Measurements from ENCODE around the gene MINDY3. TPM values are rescaled to one million over a fixed set of nuclear protein-coding genes. Genes with fewer than 3 reads are reported as not detected.

Gene MINDY3
- total RNA-seq, 1 experiment from 2014 or later, result 10.4 TPM

DNA sequence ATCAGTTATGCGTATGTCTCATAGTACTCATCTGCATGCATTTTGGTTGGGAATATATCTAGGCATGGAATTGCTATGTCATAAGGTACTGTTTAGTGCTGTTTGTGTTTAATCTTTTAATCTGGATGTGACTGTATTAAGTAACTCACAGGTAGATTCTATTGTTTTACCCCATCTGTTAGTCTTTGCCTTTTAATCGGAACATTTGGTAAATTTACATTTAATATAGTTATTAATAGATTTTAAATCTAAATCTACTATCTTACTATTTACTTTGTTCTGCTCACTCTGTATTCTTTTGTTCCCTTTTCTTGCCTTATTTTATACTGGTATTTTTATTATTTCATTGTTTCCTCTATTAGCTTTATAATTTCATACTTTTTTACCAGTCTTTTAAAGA is 130.0 kb downstream of the MINDY3 start:
- ChIA-PET CTCF (interaction anchor here (0.5 kb wide), 1 partner anchor 173 kb away, joined by 3 read pairs; no protein-coding TSS in a partner anchor), POLR2A (no interaction called here)
- no peak overlapping the region for H3K4me3 ChIP-seq (ENCODE audit: low read depth in 2 of 2, low read length in 2 of 2)
- intact Hi-C loops (cut with micrococcal nuclease; ENCODE audit: unreplicated experiment), result no loop called here
- no peak for DNase-seq (ENCODE audit: low read depth, low spot score)
- in situ Hi-C loops (cut with HindIII; ENCODE audit: low pct_unique_long_range_greater_than_20kb, low sequenced_read_pairs), result no loop called here
- no peak overlapping the region for H3K27ac ChIP-seq (ENCODE audit: low read length)
- no peaks in the 10 kb centered on the region for H3K36me3 ChIP-seq (ENCODE audit: control insufficient read depth, insufficient read depth, low read length)
- no peaks in the 10 kb centered on the region; the same call in 1 of the 2 replicates for H3K9me3 ChIP-seq (ENCODE audit: control insufficient read depth, insufficient read depth, low read depth, low read length)
- BruUV-seq (replicated peaks), result no TSS peak
- TF ChIP-seq, protein P1, sequence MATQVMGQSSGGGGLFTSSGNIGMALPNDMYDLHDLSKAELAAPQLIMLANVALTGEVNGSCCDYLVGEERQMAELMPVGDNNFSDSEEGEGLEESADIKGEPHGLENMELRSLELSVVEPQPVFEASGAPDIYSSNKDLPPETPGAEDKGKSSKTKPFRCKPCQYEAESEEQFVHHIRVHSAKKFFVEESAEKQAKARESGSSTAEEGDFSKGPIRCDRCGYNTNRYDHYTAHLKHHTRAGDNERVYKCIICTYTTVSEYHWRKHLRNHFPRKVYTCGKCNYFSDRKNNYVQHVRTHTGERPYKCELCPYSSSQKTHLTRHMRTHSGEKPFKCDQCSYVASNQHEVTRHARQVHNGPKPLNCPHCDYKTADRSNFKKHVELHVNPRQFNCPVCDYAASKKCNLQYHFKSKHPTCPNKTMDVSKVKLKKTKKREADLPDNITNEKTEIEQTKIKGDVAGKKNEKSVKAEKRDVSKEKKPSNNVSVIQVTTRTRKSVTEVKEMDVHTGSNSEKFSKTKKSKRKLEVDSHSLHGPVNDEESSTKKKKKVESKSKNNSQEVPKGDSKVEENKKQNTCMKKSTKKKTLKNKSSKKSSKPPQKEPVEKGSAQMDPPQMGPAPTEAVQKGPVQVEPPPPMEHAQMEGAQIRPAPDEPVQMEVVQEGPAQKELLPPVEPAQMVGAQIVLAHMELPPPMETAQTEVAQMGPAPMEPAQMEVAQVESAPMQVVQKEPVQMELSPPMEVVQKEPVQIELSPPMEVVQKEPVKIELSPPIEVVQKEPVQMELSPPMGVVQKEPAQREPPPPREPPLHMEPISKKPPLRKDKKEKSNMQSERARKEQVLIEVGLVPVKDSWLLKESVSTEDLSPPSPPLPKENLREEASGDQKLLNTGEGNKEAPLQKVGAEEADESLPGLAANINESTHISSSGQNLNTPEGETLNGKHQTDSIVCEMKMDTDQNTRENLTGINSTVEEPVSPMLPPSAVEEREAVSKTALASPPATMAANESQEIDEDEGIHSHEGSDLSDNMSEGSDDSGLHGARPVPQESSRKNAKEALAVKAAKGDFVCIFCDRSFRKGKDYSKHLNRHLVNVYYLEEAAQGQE (IDR thresholded peaks at IDR 0.05; ENCODE audit: insufficient read depth in 1 of 2, low read depth in 2 of 2, low read length in 1 of 2), result no peak
- TF ChIP-seq POLR2AphosphoS5 (IDR thresholded peaks at IDR 0.05; ENCODE audit: low read depth, low read length) (no peak), SIN3A (IDR thresholded peaks at IDR 0.05; ENCODE audit: borderline replicate concordance, insufficient read depth, low read depth, low read length) (no peak), TCF7L2 (IDR thresholded peaks at IDR 0.05; ENCODE audit: low read depth, low read length) (no peak)
- TF ChIP-seq, protein P2, sequence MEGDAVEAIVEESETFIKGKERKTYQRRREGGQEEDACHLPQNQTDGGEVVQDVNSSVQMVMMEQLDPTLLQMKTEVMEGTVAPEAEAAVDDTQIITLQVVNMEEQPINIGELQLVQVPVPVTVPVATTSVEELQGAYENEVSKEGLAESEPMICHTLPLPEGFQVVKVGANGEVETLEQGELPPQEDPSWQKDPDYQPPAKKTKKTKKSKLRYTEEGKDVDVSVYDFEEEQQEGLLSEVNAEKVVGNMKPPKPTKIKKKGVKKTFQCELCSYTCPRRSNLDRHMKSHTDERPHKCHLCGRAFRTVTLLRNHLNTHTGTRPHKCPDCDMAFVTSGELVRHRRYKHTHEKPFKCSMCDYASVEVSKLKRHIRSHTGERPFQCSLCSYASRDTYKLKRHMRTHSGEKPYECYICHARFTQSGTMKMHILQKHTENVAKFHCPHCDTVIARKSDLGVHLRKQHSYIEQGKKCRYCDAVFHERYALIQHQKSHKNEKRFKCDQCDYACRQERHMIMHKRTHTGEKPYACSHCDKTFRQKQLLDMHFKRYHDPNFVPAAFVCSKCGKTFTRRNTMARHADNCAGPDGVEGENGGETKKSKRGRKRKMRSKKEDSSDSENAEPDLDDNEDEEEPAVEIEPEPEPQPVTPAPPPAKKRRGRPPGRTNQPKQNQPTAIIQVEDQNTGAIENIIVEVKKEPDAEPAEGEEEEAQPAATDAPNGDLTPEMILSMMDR (IDR thresholded peaks at IDR 0.05), result no peak
- no peak for ATAC-seq
- no peaks in the 10 kb centered on the region for H3K27me3 ChIP-seq (ENCODE audit: control insufficient read depth, insufficient read depth, low read length)
- H3K4me1 ChIP-seq (ENCODE audit: control insufficient read depth, insufficient read depth, low read length), result no peaks in the 10 kb centered on the region

DNA sequence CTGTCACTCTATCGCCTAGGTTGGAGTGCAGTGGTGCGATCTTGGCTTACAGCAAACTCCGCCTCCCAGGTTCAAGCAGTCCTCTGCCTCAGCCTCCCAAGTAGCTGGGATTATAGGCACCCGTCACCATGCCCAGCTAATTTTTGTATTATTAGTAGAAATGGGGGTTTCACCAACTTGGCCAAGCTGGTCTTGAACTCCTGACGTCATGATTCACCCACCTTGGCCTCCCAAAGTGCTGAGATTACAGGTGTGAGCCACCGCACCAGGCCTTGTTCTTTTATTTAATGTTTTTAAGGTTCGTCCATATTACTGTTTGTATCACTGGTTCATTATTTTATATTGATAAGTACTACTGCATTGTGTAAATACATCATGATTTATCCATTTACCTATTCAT is 130.4 kb downstream of the MINDY3 start:
- no peak for ATAC-seq
- Histone ChIP-seq H3K27ac (ENCODE audit: low read length) (no peak overlapping the region), H3K9me3 (ENCODE audit: control insufficient read depth, insufficient read depth, low read depth, low read length) (no peaks in the 10 kb centered on the region; the same call in 1 of the 2 replicates), H3K36me3 (ENCODE audit: control insufficient read depth, insufficient read depth, low read length) (no peaks in the 10 kb centered on the region), H3K4me3 (ENCODE audit: low read depth in 2 of 2, low read length in 2 of 2) (no peak overlapping the region), H3K4me1 (ENCODE audit: control insufficient read depth, insufficient read depth, low read length) (no peaks in the 10 kb centered on the region), H3K27me3 (ENCODE audit: control insufficient read depth, insufficient read depth, low read length) (no peaks in the 10 kb centered on the region)
- DNase-seq (ENCODE audit: low read depth, low spot score), result no peak
- intact Hi-C loops (cut with micrococcal nuclease; ENCODE audit: unreplicated experiment), result no loop called here
- TF ChIP-seq TCF7L2 (IDR thresholded peaks at IDR 0.05; ENCODE audit: low read depth, low read length), result no peak
- TF ChIP-seq POLR2AphosphoS5 (IDR thresholded peaks at IDR 0.05; ENCODE audit: low read depth, low read length), result no peak
- no peak for TF ChIP-seq SIN3A (IDR thresholded peaks at IDR 0.05; ENCODE audit: borderline replicate concordance, insufficient read depth, low read depth, low read length)
- TF ChIP-seq, protein P1 (IDR thresholded peaks at IDR 0.05; ENCODE audit: insufficient read depth in 1 of 2, low read depth in 2 of 2, low read length in 1 of 2), result no peak
- TF ChIP-seq, protein P2 (IDR thresholded peaks at IDR 0.05), result no peak
- CTCF ChIA-PET, result interaction anchor here (0.5 kb wide), 1 partner anchor 173 kb away, joined by 3 read pairs; no protein-coding TSS in a partner anchor
- POLR2A ChIA-PET, result no interaction called here
- in situ Hi-C loops (cut with HindIII; ENCODE audit: low pct_unique_long_range_greater_than_20kb, low sequenced_read_pairs), result no loop called here
- no TSS peak for BruUV-seq (replicated peaks)

All from Panc1 (cell line).